MM.1S (cell line): ENCODE measurements around the gene HRG.

Source experiments
- DNase-seq: peaks from one replicate; pipeline ENCODE4 v3.0.0-alpha.2; 2015
- H2AFZ ChIP-seq: fragments of 300-600 bp; sonication (generic); 2 replicates; pipeline ENCODE4 v1.6.0; 2016; ENCODE audit warnings: antibody characterized with exemption, low read length
- H3F3A ChIP-seq: fragments of 300-600 bp; sonication (generic); 2 replicates; pipeline ENCODE4 v1.6.1; 2016; ENCODE audit warnings: mild to moderate bottlenecking, antibody characterized with exemption, low read length, moderate library complexity, mixed read lengths; ENCODE audit not compliant: insufficient read depth
- H3K27ac ChIP-seq: fragments of 300-600 bp; sonication (generic); 2 replicates; pipeline ENCODE4 v1.5.1; 2016; ENCODE audit warnings: mild to moderate bottlenecking, low read length
- H3K27me3 ChIP-seq: fragments of 300-600 bp; sonication (generic); replicated peaks from 2 replicates; pipeline ENCODE4 v1.6.0; 2016; ENCODE audit warnings: low read length; ENCODE audit not compliant: insufficient read depth
- H3K36me3 ChIP-seq: fragments of 300-600 bp; sonication (generic); replicated peaks from 2 replicates; pipeline ENCODE4 v1.6.1; 2016; ENCODE audit warnings: mild to moderate bottlenecking, low read length, mixed read lengths; ENCODE audit not compliant: insufficient read depth
- H3K4me1 ChIP-seq: fragments of 300-600 bp; sonication (generic); 2 replicates; pipeline ENCODE4 v1.6.1; 2016; ENCODE audit warnings: low read length, mixed read lengths
- H3K4me2 ChIP-seq: fragments of 300-600 bp; sonication (generic); 2 replicates; pipeline ENCODE4 v1.6.0; 2016; ENCODE audit warnings: low read depth, low read length
- H3K4me3 ChIP-seq: fragments of 300-600 bp; sonication (generic); 2 replicates; pipeline ENCODE4 v1.5.1; 2016; ENCODE audit warnings: low read length, mixed read lengths
- H3K79me2 ChIP-seq: fragments of 300-600 bp; sonication (generic); 2 replicates; pipeline ENCODE4 v1.6.1; 2016; ENCODE audit warnings: mixed run types, low read length, mixed read lengths
- H3K9ac ChIP-seq: fragments of 300-600 bp; sonication (generic); 2 replicates; pipeline ENCODE4 v1.6.1; 2016; ENCODE audit warnings: low read length, mixed read lengths
- H3K9me2 ChIP-seq: fragments of 300-600 bp; sonication (generic); replicated peaks from 2 replicates; pipeline ENCODE4 v1.6.1; 2016; ENCODE audit warnings: mild to moderate bottlenecking, low read length, mixed read lengths; ENCODE audit not compliant: insufficient read depth
- H3K9me3 ChIP-seq: fragments of 300-600 bp; sonication (generic); replicated peaks from 2 replicates; pipeline ENCODE4 v1.6.1; 2016; ENCODE audit warnings: mild to moderate bottlenecking, low read length, mixed read lengths; ENCODE audit not compliant: insufficient read depth
- H4K20me1 ChIP-seq: fragments of 300-600 bp; sonication (generic); 2 replicates; pipeline ENCODE4 v1.6.1; 2016; ENCODE audit warnings: mild to moderate bottlenecking, low read length, moderate library complexity, mixed read lengths; ENCODE audit not compliant: insufficient read depth
- CTCF ChIP-seq: fragments of 300-600 bp; sonication (generic); IDR thresholded peaks from 2 replicates; pipeline ENCODE4 v1.5.1; 2016; ENCODE audit warnings: antibody characterized with exemption, low read length, mixed read lengths
- EZH2 ChIP-seq: fragments of 300-600 bp; sonication (generic); optimal IDR thresholded peaks from 2 replicates; pipeline ENCODE3; 2017; ENCODE audit warnings: low read depth, mild to moderate bottlenecking, antibody characterized with exemption, low read length, mixed read lengths
- EZH2phosphoT487 ChIP-seq: fragments of 300-600 bp; sonication (generic); IDR thresholded peaks from 2 replicates; pipeline ENCODE4 v1.6.1; 2018; ENCODE audit warnings: antibody characterized with exemption, low read length

HRG gene

GRCh38 chr3:186719945-186720739, 54.3 kb downstream of the HRG start:
- no peak for DNase-seq
- H3K4me2 ChIP-seq, result no peak overlapping the region
- no peak overlapping the region for H2AFZ ChIP-seq
- no peaks in the 10 kb centered on the region for H3F3A ChIP-seq
- H3K9me3 ChIP-seq, result no peaks in the 10 kb centered on the region
- no peak overlapping the region for H3K9ac ChIP-seq
- H3K4me3 ChIP-seq, result no peak overlapping the region
- no peaks in the 10 kb centered on the region for H3K9me2 ChIP-seq
- H3K27me3 ChIP-seq, result no peaks in the 10 kb centered on the region
- no peaks in the 10 kb centered on the region for H3K4me1 ChIP-seq
- H3K27ac ChIP-seq, result no peak overlapping the region
- no peaks in the 10 kb centered on the region for H3K79me2 ChIP-seq
- no peak for TF ChIP-seq EZH2phosphoT487
- no peak for TF ChIP-seq EZH2
- no peak for TF ChIP-seq CTCF
- H3K36me3 ChIP-seq, result no peaks in the 10 kb centered on the region
- H4K20me1 ChIP-seq, result no peaks in the 10 kb centered on the region

GRCh38 chr3:186722457-186722856, 56.6 kb downstream of the HRG start:
- H3K79me2 ChIP-seq, result no peaks in the 10 kb centered on the region
- H3K9me3 ChIP-seq, result no peaks in the 10 kb centered on the region
- TF ChIP-seq EZH2 (no peak), CTCF (no peak), EZH2phosphoT487 (no peak)
- DNase-seq, result no peak
- no peak overlapping the region for H3K4me2 ChIP-seq
- no peaks in the 10 kb centered on the region for H3K36me3 ChIP-seq
- no peaks in the 10 kb centered on the region for H3K27me3 ChIP-seq
- no peaks in the 10 kb centered on the region for H3K4me1 ChIP-seq
- H3K9ac ChIP-seq, result no peak overlapping the region
- H3F3A ChIP-seq, result no peaks in the 10 kb centered on the region
- no peaks in the 10 kb centered on the region for H4K20me1 ChIP-seq
- H3K27ac ChIP-seq, result no peak overlapping the region
- H2AFZ ChIP-seq, result no peak overlapping the region
- no peak overlapping the region for H3K4me3 ChIP-seq
- H3K9me2 ChIP-seq, result no peaks in the 10 kb centered on the region

- Histone ChIP-seq H3K9me3 (no peaks in the 10 kb centered on the region), H3F3A (no peaks in the 10 kb centered on the region), H4K20me1 (no peaks in the 10 kb centered on the region), H3K4me1 (no peaks in the 10 kb centered on the region), H3K36me3 (no peaks in the 10 kb centered on the region), H3K79me2 (no peaks in the 10 kb centered on the region), H2AFZ (no peak overlapping the region), H3K9ac (no peak overlapping the region), H3K27ac (no peak overlapping the region), H3K9me2 (no peaks in the 10 kb centered on the region), H3K4me3 (no peak overlapping the region), H3K4me2 (no peak overlapping the region), H3K27me3 (no peaks in the 10 kb centered on the region)
- no peak for DNase-seq
- TF ChIP-seq EZH2, result no peak
- TF ChIP-seq CTCF, result no peak
- no peak for TF ChIP-seq EZH2phosphoT487
These were observed 59.1 kb downstream of the HRG start for GRCh38 chr3:186724911-186725310.
